K562 (cell line): Measurements from ENCODE around the gene ZFP69. TPM values are rescaled to one million over a fixed set of nuclear protein-coding genes. Genes with fewer than 3 reads are reported as not detected.
A peak's percentile ranks its signal among the peaks of the same experiment; 100 is the strongest.

ENCODE experiments used
- ATAC-seq: fragments of 200-7000 bp; cut with Tn5 transposase; 3 replicates; pipeline ENCODE4 v1.9.1; 2020; ENCODE audit warnings: moderate library complexity
- BruUV-seq: library from RNA; stranded (reverse); fragments of 400-500 nt; replicated peaks from 2 replicates; lab custom pipeline; 2021; lab: Mats Ljungman, UMichigan
- CTCF ChIA-PET: fragments of 300-600 bp; formaldehyde crosslinking; extraction: SDS; loops from one replicate; lab custom pipeline; 2021; ENCODE audit warnings: low intra/inter-chr PET ratio; lab: Yijun Ruan, JAX
- POLR2A ChIA-PET: fragments of 300-600, 350-650 bp; sonication (Branson Sonifier 250); formaldehyde crosslinking; extraction: SDS; loops from one replicate; lab custom pipeline; 2021; ENCODE audit warnings: antibody characterized with exemption, inconsistent platforms; lab: Yijun Ruan, JAX
- DNase-seq, 4 experiments: peaks; one replicate each; pipeline versions ENCODE4 v3.0.0 to v3.0.0-alpha.2; 2011 to 2018; ENCODE audit warnings: low spot score in 3 of 4, mixed read lengths in 3 of 4; ENCODE audit errors: extremely low read depth in 1 of 4
- FAIRE-seq: peaks from 2 replicates; lab custom pipeline; 2011; peaks lifted over from hg19 to GRCh38; lab: Jason Lieb, UNC
- H2AFZ ChIP-seq: 2 replicates; pipeline ENCODE4 v1.6.0; 2011; ENCODE audit warnings: low read depth, low read length, control low read depth, inconsistent platforms
- H3K27ac ChIP-seq: fragments of 200-600 bp; 3 replicates; pipeline ENCODE4 v1.8.0; 2011; ENCODE audit warnings: low read depth, mild to moderate bottlenecking, control low read depth, inconsistent platforms, low read length, moderate library complexity, mixed read lengths; ENCODE audit errors: extremely low read depth
- H3K27me3 ChIP-seq, 2 experiments: fragments of 300-600 bp in 1 of 2; 2 replicates in 1 of 2; 3 replicates in 1 of 2; pipeline versions ENCODE4 v1.6.0 to v1.8.0; 2011; ENCODE audit warnings: inconsistent platforms in 2 of 2, low read length in 2 of 2, mild to moderate bottlenecking in 1 of 2, mixed read lengths in 1 of 2, moderate library complexity in 1 of 2; ENCODE audit not compliant: control insufficient read depth in 2 of 2, insufficient read depth in 2 of 2
- H3K36me3 ChIP-seq: fragments of 300-600 bp; 3 replicates; pipeline ENCODE4 v1.8.0; 2011; ENCODE audit warnings: mild to moderate bottlenecking, low read length, inconsistent platforms; ENCODE audit not compliant: control insufficient read depth, insufficient read depth
- H3K4me1 ChIP-seq, 2 experiments: fragments of 200-600 bp in 1 of 2; replicated peaks in 1 of 2; 2 replicates in 1 of 2; 3 replicates in 1 of 2; pipeline versions ENCODE4 v1.5.1 to v1.8.0; 2011; ENCODE audit warnings: inconsistent platforms in 2 of 2, low read length in 2 of 2, mild to moderate bottlenecking in 1 of 2, mixed read lengths in 1 of 2, moderate library complexity in 1 of 2; ENCODE audit not compliant: control insufficient read depth in 2 of 2, insufficient read depth in 2 of 2
- H3K4me2 ChIP-seq: 2 replicates; pipeline ENCODE4 v1.6.1; 2011; ENCODE audit warnings: low read length, control low read depth, inconsistent platforms, mixed read lengths; ENCODE audit not compliant: insufficient read depth
- H3K4me3 ChIP-seq: fragments of 200-600 bp; sonication (generic), shearing (Covaris generic); 2 replicates; pipeline ENCODE4 v1.5.1; 2016; ENCODE audit warnings: control low read depth, inconsistent platforms
- H3K79me2 ChIP-seq: fragments of 200-600 bp; 3 replicates; pipeline ENCODE4 v1.8.0; 2011; ENCODE audit warnings: low read length, inconsistent platforms; ENCODE audit not compliant: control insufficient read depth, insufficient read depth
- H3K9ac ChIP-seq, 2 experiments: 2 replicates each; pipeline versions ENCODE4 v1.6.0 to v1.6.1; 2011; ENCODE audit warnings: low read depth in 2 of 2, low read length in 2 of 2, control low read depth in 1 of 2, inconsistent platforms in 1 of 2, mild to moderate bottlenecking in 1 of 2, mixed read lengths in 1 of 2; ENCODE audit not compliant: insufficient read depth in 1 of 2
- H3K9me1 ChIP-seq: one replicate; pipeline ENCODE4 v1.6.0; 2011; ENCODE audit warnings: inconsistent platforms, mild to moderate bottlenecking, low read length, moderate library complexity; ENCODE audit not compliant: control insufficient read depth, insufficient read depth
- H3K9me3 ChIP-seq: replicated peaks from 2 replicates; pipeline ENCODE4 v1.5.1; 2011; ENCODE audit warnings: low read depth, low read length, inconsistent platforms; ENCODE audit not compliant: control insufficient read depth, insufficient read depth
- H4K20me1 ChIP-seq: replicated peaks from 2 replicates; pipeline ENCODE4 v1.6.1; 2011; ENCODE audit warnings: low read length, inconsistent platforms, mixed read lengths; ENCODE audit not compliant: control insufficient read depth, insufficient read depth
- CREM ChIP-seq: IDR thresholded peaks from 2 replicates; pipeline ENCODE4 v1.6.1; 2014; ENCODE audit warnings: antibody characterized with exemption, low read depth
- GABPB1 ChIP-seq: sonication (generic); formaldehyde crosslinking; IDR thresholded peaks from 2 replicates; pipeline ENCODE4 v1.8.0; 2022; ENCODE audit warnings: mild to moderate bottlenecking, missing genetic modification reagents
- NRF1 ChIP-seq, 2 experiments: fragments of 450-650 bp; IDR thresholded peaks in 1 of 2; conservative IDR thresholded peaks in 1 of 2; 2 replicates each; pipeline ENCODE4 v1.6.1; 2014; ENCODE audit warnings: mild to moderate bottlenecking in 2 of 2
- ZNF121 ChIP-seq: sonication (generic); formaldehyde crosslinking; conservative IDR thresholded peaks from 2 replicates; pipeline ENCODE4 v1.8.0; 2022; ENCODE audit warnings: missing genetic modification reagents
- in situ Hi-C: fragments of 300-500 bp; cut with MboI; formaldehyde crosslinking; loops from 4 replicates; pipeline ENCODE4 v1.15.0; 2018; ENCODE audit warnings: inconsistent platforms, mixed read lengths
- intact Hi-C: fragments of 100-400 bp; cut with micrococcal nuclease; formaldehyde crosslinking; loops from 2 replicates; pipeline ENCODE4 v1.14.2; 2022
- polyA plus RNA-seq, 8 experiments: library from polyadenylated mRNA; depleted of rRNA in 4 of 8; stranded (reverse) in 5 of 8; unstranded in 3 of 8; fragments of >200 nt; fragmentation: Nextera tagmentation in 2 of 8; fragmentation: Illumina TruSeq in 1 of 8; extraction: Ambion mirVana in 2 of 8; extraction: Trizol in 1 of 8; gene quantifications; 2 replicates each; pipeline versions ENCODE4 v1.2.1 to v1.2.3, GENCODE V29; 2011 to 2014; ENCODE audit warnings: inconsistent platforms in 1 of 8, missing spikeins in 1 of 8
- total RNA-seq, 7 experiments: library from RNA; depleted of rRNA in 6 of 7; stranded (reverse); fragments of >200 nt in 6 of 7; fragmentation: Illumina TruSeq in 2 of 7; extraction: Trizol in 2 of 7; gene quantifications; 2 replicates each; pipeline versions ENCODE4 v1.2.1 to v1.2.3, GENCODE V29; 2011 to 2021; ENCODE audit warnings: low replicate concordance in 1 of 7

ZFP69 gene
- total and polyA plus RNA-seq, 9 of the 15 experiments (the other 6 are each of a cell fraction or from before 2014, with no cell fraction given): 2.0 to 8.4 (median 5.7) TPM

- TF ChIP-seq CREM: 0 out of 2 replicates have a peak, but pooled peaks have one; percentile 8
Measured at GRCh38 chr1:40532844-40533424, 55.8 kb downstream of the ZFP69 start (continued).

GRCh38 chr1:40534589-40534988, 57.5 kb downstream of the ZFP69 start:
- DNase-seq (no peak), FAIRE-seq (no peak), ATAC-seq (no peak)
- Histone ChIP-seq H3K79me2 (peaks cover 9% of the 10 kb centered on the region; the same call in 1 of the 3 replicates), H3K4me3 (no peak overlapping the region), H3K27ac (no peak overlapping the region), H3K9ac (no peak overlapping the region), H3K4me2 (no peak overlapping the region), H3K9me1 (no peaks in the 10 kb centered on the region), H4K20me1 (no peaks in the 10 kb centered on the region), H3K27me3 (no peaks in the 10 kb centered on the region), H3K36me3 (peaks cover 4% of the 10 kb centered on the region; the same call in 2 of the 3 replicates), H2AFZ (no peak overlapping the region), H3K9me3 (no peaks in the 10 kb centered on the region), H3K4me1 (peaks cover 0 to 5% of the 10 kb centered on the region in 2 experiments; a peak in 2 of 5 replicates)
- in situ Hi-C loops: no loop called here
- ChIA-PET CTCF (no interaction called here), POLR2A (no interaction called here)
- intact Hi-C loops: no loop called here
- TF ChIP-seq ZNF121 (CRISPR knock-in tag) (peak; percentile 83), GABPB1 (CRISPR knock-in tag) (no peak), NRF1 (conservative IDR thresholded peaks at IDR 0.05 in 1 of 2, IDR thresholded peaks at IDR 0.05 in 1 of 2) (no peak)
- no TSS peak for BruUV-seq
